ENCODE results near the gene PTGDR2.

GRCh38 chr11:60878245-60879101, 22.7 kb upstream of the PTGDR2 start:
- no peak for TF ChIP-seq RFX5 (IDR thresholded peaks at IDR 0.05)
- no peak for TF ChIP-seq EP300 (IDR thresholded peaks at IDR 0.05)
- TF ChIP-seq CTCF (IDR thresholded peaks at IDR 0.05) = no peak
